DMS79 (cell line): Measurements from ENCODE around the gene KLHL26.
A peak's percentile ranks its signal among the peaks of the same experiment; 100 is the strongest.
"Not testable (repeated sequence)": the region's sequence is repeated elsewhere in the genome, so short reads cannot be mapped to it uniquely, and the experiment has no call there.

Experiments
- DNase-seq: peaks from one replicate; lab custom pipeline; 2025; lab: John Stamatoyannopoulos, UW

Gene KLHL26, protein sequence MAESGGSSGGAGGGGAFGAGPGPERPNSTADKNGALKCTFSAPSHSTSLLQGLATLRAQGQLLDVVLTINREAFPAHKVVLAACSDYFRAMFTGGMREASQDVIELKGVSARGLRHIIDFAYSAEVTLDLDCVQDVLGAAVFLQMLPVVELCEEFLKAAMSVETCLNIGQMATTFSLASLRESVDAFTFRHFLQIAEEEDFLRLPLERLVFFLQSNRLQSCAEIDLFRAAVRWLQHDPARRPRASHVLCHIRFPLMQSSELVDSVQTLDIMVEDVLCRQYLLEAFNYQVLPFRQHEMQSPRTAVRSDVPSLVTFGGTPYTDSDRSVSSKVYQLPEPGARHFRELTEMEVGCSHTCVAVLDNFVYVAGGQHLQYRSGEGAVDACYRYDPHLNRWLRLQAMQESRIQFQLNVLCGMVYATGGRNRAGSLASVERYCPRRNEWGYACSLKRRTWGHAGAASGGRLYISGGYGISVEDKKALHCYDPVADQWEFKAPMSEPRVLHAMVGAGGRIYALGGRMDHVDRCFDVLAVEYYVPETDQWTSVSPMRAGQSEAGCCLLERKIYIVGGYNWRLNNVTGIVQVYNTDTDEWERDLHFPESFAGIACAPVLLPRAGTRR

DNA sequence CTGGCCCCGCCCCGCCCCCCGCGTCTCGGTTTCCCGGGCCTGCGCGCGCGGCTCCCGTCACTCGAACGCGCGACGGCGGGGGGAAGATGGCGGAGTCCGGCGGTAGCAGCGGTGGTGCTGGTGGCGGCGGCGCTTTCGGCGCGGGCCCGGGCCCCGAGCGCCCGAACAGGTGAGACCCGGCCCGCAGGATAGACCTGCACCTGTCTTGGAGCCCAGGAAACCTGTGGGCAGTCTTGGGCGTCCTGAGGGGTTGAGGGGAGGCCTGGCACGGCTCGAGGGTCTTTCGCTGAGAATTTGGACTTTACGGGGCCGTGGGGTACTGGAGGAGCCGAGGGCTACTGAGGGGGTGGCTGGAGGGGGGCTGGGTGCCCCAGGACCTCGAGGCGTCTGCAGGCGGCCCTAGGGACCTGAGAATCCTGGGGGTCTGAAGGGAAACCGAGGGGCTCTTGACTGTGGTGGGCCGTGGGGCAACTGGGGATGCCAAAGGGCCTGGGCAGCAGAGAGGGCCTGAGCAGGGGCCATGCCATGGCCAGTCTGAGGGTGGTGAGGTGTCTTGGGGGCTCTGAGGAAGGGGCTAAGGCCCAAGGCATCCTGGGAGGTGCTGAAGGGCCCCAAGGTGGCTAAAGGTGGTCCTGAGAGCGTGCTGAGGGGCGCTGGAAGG, at the start of gene KLHL26:
TSS of gene KLHL26 (plus strand) at position 60 of the 661 bp plus-strand sequence. CDS start at position 87, 27 bp downstream.
- no peak for DNase-seq

DNA sequence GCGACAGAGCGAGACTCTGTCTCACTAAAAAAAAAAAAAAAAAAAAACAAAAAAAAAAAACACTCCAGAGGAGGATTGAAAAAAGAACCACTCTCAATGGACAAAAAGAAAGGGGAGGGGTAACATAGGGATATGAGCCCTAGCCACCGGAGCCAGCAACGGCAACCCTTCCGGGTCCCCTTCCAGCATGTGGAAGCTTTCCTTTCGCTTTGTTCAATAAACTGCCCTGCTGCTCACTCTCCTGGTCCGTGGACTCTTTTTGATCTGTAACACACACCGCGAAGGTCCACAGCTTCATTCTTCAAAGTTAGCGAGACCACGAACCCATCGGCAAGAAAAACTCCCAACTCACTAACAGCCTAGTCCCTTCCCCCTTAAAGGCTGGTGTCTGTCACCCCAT, 49.3 kb upstream of the KLHL26 start:
- no peak for DNase-seq

DNA sequence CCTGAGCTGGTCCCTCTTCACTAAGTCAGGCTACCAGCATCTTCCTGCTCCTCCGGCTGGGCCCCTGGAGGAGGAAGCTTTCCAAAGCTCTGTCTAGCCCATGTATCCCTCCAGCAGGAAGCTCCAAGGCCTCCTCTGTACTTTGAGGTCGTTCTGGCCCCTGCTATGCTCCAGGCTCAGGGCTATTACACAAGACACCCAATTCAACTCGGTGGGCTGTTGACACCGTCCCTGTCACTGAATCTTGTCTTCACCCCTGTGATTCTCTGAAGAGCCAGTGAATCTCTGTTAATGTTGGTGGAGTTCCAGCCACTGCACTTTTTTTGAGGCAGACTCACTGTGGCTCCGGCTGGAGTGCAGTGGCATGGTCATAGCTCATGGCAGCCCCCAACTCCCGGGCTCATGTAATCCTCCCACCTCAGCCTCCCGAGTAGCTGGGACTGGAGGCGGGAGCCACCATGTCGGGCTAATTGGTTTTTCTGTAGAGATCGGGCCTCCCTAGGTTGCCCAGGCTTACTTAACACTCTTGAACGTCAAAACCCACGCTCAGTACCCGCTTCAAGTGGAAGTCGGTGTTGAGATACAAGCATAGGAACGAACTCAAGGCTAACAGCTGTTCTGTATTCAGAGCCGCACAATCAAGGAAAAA, 48.7 kb upstream of the KLHL26 start:
- DNase-seq, result no peak

DNA sequence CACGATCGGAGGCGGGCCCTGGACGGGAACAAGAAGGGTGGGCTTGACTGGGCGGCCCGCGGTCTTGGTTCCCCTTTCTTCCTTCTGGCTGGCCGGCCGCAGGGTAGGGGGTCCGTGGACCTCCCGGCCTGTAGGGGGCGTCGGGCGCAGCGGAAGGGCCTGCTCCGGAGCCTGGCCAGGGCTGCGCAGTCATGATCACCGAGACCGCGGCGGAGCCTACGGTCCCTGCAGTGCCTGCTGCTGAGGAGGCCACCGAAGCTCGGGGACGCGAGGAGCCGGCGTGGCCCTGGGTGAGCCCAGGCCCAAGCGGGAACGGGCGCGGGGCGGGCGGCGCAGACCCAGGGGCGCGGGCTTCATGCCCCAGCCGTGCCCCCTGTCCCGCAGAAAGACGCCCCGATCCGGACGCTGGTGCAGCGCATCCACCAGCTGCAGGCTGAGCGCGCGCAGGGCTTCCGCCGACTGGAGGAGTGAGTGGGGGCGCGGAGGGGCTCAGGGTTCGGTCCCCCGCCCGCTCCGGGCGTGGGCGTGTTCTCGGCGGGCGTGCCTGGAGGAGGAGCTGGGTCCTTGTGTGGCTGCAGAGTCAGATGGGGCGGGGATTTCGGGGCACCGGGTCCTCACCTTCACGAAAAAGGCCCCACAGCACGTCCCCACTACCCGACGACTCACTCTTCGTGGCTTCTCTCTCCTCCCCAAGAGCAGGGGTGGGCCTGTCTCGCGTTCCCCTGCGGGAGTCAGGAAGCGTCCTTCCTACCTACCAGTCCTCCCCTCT, 48.0 kb upstream of the KLHL26 start, which contains the start of gene REX1BD:
TSS of gene REX1BD (plus strand) at position 188 of the 769 bp plus-strand sequence. CDS start at position 192, 4 bp downstream.
- peak; percentile 58 for DNase-seq

DNA sequence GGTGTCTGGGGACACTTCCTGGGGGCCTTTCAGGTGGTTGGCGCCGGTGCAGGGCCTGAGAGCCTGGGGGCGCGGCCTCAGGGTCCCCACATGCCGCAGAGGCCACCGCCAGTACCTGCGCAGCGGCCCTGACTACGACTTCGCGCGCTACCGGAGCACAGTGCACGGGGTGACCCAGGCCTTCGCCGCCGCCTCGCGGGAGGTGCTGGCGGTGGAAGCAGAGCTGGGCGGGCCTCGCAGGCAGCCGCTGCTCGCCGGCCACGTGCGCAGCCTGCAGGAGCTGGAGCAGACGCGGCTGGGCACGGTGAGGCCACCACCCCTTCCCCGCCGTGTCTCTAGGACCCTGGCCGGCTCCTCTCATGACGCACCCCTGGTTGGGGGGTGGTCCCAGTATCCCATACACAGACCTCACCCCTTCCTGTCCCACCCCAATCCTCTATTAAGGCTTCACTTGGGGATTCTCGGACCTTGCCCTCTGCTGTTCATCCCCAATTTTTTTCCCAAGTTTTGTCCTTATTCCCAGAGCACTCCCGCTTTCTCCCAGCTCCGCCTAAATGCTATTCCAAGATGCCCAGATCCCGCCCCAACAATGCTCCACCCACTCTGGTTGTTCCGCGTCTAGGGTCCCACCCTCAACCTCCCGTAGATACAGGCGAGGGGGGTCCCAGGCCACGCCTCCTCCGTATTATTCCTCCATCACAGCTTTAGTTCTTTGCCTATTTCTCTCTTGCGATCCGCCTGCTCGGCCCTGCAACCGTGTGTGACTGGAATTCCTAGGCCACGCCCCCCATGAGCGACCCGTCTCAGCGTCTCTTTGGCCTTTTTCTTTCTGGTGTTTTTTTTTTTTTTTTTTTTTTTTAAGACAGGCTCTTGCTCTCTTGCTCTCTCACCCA, 47.2 kb upstream of the KLHL26 start:
- DNase-seq, result peak; percentile 79

DNA sequence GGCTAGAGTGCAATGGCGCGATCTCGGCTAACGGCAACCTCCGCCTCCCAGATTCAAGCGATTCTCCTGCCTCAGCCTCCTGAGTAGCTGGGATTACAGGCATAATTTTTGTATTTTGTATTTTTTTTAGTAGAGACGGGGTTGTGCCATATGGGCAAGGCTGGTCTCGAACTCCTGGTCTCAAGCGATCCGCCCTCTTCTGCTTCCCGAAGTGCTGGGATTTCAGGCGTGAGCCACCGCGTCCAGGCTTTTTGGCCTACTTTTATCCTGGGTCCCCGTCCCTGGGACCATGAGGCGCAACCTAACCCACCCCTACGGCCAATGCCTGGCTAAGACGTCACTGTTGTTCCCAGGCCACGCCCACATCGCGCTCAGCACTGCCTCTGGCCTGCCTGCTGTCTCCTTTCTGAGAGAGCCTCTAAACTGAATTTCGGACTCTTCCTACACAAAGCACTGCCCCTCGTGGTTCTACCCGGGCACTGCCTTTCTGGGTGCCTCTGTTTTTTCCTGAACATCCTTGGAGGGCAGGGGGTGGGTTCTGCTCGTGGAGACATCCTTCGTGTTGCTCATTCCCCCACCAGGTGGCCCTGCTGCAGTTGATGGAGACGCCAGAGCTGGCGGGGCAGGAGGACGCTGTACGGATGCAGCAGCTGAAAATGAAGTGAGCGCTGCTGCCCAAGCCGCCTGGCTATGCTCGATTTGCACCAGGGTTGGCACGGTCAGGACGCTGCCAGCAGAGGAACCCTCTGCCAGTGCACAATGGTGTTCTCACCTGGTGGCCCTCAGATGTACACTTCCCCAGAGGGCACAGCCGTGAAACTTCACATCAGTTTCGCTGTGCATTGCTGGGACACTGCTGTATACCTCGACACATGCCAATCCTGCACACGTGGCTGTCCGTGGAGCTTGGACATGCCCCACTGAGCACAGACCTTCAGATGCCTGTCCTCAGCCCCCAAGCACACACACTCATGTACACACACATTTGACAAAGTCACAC, 46.3 kb upstream of the KLHL26 start:
- DNase-seq, result peak; percentile 96

DNA sequence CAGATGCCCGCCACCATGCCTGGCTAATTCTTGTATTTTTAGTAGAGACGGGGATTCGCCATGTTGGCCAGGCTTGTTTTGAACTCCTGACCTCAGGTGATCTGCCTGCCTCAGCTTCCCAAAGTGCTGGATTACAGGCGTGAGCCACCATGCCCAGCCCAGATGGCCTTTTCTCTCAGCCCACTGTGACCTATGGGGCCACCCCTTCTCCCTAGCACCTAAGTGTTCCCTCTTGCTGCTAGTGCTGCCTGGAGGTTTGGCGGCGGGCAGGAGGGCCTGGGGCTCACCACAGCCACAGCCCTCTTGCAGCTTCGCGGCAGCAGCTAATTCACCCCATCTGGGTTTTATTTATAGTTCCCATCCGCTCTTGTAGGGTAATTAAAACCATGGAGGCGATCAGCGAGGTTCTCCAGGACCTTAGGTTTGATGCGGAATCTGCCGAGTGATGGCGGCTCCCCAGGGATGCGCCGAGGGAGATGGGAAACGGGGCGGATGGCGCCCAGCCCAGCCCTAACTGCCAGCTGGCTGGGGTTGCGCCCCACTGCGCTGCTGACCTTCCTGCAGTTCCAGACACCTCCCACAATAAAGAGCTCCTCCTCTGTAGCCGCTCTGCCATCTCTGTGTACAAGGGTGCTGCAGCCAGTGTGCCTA, 45.0 kb upstream of the KLHL26 start:
- no peak for DNase-seq

DNA sequence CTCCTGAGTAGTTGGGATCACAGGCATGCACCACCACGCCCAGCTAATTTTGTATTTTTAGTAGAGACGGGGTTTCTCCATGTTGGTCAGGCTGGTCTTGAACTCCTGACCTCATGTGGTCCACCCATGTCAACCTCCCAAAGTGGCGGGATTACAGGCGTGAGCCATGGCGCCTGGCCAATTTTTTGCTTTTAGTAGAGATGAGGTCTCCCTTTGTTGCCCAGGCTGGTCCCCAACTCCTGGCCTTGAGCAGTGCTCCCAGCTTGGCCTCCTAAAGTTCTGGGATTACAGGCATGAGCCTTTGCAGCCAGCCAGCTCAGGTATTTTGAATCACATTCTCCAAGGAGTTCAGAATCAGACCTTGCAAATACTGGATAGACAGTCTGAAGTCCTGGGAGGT, 44.1 kb upstream of the KLHL26 start:
- not testable (repeated sequence) for DNase-seq

DNA sequence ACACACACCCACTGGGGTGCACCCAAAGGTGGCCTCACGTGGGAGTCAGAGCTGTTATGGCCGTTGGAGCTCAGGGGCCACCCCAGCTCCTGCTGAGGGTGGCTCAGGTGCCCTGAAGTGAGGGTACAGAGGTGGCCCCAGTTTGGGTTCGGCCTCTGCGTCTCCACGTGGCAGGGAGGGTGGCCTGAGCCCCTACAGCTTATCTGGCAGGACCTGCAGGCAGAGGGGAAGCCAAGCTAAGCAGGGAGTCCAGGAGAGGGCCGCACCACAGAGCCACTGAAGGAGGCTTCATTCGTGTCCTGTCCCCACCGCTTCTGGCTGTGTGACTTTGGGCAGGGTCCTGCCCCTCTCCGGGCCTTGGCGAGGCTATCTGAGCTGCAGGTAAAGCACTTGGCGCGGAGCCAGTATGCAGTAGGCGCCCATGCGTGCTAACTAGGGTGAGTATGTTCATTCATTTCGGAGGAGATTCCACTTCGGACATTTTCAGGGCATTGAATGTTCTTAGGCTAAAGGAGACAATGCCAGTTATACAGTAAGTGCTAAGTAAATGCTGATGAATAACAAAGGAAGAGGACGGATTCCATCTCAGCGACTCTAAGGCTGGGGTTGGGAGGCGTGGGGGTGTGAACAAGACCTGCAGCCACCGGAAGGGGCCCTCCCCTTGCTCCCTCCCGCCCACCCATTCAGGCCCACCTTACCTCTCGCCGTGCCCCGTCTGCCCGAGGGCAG, 43.3 kb upstream of the KLHL26 start:
- DNase-seq, result no peak

DNA sequence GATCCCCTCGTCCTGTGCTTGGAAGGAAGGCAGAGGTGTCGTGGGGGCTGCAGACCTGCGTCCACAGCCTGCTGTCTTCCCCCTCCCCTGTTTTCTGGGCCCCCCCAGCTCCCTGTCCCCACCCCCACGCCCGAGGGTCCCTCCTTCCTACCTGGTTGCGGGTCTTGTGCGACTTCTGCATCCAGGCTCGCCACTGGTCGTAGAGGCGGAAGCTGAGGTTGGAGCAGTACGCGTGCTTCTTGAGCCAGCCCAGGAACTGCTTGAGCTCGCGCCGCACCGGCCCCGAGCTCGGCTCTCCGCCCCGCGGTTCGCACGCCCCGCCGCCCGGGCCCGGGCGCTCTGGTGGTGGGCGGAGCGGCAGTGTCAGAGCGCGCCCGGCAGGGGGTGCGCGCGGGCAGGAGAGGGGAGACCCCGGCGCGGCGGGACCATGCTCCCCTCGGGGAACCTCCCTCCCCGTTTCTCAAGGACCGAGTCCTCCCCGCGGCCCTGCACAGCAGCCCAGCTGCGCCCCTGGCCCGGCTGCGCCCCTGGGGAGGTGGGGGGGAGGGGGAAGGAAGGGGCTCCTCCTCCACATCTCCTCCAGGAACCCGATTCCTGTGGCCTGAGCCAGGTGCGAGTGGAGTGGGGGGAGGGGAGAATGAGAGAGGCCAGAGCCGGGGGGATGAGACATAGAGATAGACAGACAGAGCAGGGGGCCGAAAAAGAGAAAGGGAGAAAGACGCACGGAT, 42.6 kb upstream of the KLHL26 start:
- no peak for DNase-seq

DNA sequence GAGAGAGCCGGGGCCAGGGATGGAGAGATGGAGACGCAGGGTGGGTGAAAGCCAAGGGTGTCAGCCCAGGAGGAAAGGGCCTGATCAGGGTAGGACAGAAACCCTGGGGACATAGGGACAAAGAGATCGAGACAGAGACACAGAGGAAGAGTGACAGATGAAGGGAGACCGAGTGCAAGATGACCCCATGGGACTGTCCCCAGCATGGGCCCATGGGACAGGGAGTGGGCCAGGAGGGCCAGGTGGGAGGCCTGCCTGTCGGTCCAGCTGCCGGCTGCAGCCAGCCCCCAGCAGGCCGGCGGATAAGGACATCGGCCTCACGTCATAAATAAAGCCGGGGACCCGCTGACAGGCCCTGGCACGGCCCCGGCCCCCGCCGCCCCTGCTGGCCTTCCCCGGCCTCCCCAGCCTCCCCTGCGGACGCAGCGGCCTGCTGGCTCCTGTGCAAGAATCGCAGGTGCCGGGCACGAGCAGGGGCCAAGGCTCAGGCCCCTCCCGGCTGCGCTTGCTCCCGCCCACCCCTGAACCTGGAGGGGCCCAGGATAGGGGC, 41.9 kb upstream of the KLHL26 start:
- DNase-seq, result no peak

DNA sequence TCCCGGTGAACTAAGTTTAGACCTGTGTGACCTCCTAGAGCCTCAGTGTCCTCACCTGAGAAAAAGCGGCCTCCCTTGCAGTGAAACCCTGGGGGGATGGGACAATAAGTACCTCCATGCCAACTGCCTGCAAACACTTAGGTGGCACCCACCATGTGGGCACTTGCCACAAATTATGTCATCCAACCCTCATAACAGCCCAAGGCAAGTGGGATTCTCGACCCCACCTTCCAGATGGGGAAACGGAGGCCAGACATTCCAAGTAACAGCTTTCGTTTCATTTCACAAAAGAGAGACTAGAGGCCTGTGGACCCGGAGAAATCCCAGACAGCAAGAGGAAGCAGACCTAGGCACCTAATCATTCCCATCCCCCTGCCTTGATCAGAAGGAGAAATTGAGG, 41.4 kb upstream of the KLHL26 start:
- DNase-seq, result no peak

DNA sequence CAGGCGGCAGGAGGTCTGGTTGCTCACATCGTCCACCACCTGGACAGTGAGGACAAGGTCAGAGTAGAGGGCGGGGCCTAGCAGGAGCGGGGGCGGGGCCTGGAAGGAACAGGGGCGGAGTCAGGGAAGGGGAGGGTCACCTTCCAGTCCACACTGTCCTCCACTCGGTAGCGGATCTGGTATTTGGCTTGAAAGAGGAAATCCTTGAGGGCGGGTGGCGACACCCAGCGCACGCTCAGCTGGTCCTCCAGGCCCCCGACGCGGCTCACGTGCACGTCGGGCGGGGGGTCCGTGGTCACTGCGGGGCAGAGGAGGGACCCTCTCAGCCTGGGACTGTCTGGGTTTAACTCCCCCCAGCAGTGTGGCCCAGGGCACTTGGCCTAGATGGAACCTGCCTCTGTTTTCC, 40.1 kb upstream of the KLHL26 start:
- DNase-seq, result no peak

DNA sequence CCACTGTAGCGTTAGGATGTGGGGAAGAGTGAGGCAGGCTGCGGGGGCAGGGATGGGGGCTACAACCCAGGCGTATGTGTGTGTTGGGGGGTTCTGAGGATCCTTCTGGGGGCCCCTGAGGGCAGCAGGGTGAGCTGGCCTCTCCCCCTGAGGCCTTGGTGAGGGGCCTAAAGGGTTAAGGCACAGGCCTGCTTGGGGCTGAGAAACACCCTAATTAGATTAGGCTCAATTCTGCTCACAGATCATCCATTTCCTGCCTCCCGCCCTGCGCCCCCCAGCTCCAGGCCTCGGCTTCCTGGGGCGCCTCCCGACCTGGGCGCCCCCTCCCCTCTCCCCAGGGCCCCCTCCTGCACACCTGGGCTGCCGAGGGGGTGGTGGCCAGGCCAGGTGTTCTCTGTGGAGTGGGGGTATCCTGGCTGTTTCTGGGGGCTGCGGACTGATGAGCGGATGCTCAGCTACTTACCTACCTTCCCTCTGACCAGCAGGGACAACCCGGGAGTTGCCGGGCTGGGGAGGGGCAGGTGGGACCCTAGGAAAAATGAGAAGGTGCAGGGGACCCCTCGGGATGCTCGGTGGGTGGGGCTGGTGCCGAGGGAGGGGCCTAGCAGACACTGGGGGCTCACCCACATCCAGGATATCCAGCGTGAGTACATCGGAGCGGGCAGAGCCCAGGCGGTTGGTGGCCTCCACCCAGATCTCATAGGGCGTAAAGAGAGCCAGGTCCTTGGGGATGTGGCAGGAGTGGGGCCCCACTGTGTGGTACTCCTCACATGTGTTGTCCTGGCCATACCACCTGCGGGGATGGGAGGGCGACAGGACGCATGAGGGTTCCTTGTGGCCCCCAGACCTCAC, 38.8 kb upstream of the KLHL26 start:
- no peak for DNase-seq

DNA sequence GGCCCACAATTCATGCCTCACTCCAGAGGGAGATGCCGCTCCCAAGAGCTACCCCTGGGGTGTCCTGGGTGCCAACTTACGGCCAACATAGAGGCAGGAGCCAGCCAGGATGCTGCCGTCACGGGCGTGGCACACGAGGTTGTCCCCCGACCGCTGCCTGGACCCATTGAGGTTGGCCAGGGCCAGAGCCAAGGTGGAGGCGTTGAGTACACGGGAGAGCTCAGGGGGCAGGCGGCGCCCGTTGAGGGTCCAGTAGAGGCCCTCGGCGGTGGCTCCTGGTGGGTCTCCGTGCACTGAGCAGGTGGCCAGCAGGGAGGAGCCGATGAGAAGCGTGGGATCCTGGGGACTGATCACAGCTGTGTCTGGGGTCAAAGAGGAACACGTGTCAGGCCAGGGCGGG, 37.3 kb upstream of the KLHL26 start:
- no peak for DNase-seq
